IMR-90 (cell line): ENCODE measurements around the gene SGK1.

Source experiments
- CEBPB ChIP-seq: IDR thresholded peaks from 2 replicates; pipeline ENCODE4 v1.6.1; 2012; ENCODE audit warnings: low read depth, low read length, improper control_type of control experiment
- CTCF ChIP-seq: conservative IDR thresholded peaks from 2 replicates; pipeline ENCODE4 v1.5.1; 2012; ENCODE audit warnings: mild to moderate bottlenecking, low read depth, low read length, improper control_type of control experiment
- ELK1 ChIP-seq: fragments of 150-350 bp; IDR thresholded peaks from 2 replicates; pipeline ENCODE4 v1.6.1; 2016; ENCODE audit warnings: low read depth, mild to moderate bottlenecking, low read length, moderate library complexity, borderline replicate concordance
- POLR2A ChIP-seq: IDR thresholded peaks from 2 replicates; pipeline ENCODE4 v1.6.1; 2012; ENCODE audit warnings: mild to moderate bottlenecking, low read depth, low read length
- RAD21 ChIP-seq: IDR thresholded peaks from 2 replicates; pipeline ENCODE4 v1.6.1; 2012; ENCODE audit warnings: low read length, improper control_type of control experiment
- SMC3 ChIP-seq: fragments of 150-350 bp; IDR thresholded peaks from 2 replicates; pipeline ENCODE4 v1.6.1; 2016; ENCODE audit warnings: low read depth, mild to moderate bottlenecking, antibody characterized with exemption, low read length, moderate library complexity

GRCh38 chr6:134174672-134175531 lies 143.0 kb downstream of the SGK1 start:
- TF ChIP-seq RAD21 (no peak), SMC3 (peak; percentile 20), POLR2A (peak; percentile 100), CTCF (no peak), ELK1 (no peak), CEBPB (no peak)
